T-helper 1 cell (primary cell): Measurements from ENCODE around the gene SAFB.

Experiments
- DNase-seq, 5 donors: peaks; one replicate each; pipeline ENCODE4 v3.0.0-alpha.2; 2012 to 2020

Gene SAFB

DNA sequence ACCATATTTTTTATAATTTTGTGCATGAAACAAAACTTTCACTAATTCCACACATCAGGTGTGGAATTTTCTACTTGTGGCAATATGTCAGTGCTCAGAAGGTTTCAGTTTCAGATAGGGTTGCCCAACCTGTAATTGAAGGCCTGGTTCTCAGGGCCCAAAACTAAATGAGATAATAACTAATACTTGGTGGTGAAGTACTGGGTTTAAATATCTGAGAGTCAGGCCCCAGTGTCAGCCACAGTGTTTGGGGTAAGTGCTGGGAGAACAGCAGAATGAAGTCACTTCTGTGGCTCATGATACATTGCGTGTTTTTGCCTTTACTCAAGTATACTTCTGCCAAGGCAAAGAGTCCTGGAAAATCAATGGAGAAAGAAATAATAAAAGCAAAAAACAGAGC lies 5.6 kb downstream of the SAFB start:
- DNase-seq, result no peak

DNA sequence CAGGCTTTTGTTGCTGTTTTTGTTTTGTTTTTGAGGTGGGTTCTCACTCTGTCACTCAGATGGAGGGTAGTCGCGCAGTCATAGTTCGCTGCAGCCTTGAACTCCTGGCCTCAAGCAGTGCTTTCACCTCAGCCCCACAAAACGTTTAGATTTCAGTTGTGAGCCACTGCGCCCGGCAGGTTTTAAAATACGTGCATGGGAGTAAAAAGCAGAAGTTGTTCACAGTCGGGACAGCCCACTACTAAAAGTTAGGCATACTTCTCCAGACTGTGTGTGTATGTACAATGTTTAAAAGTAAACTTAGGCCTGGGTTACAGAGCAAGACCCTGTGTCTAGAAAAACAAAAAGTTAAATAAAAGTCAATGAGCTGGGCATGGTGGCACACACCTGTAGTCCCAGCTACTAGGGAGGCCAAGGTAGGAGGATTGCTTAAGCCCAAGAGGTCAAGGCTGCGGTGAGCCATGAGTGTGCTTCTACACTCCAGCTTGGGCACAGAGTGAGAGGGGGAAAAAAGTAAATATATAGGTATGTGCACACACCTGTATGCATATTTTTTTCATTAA lies 6.1 kb downstream of the SAFB start:
- no peak for DNase-seq

DNA sequence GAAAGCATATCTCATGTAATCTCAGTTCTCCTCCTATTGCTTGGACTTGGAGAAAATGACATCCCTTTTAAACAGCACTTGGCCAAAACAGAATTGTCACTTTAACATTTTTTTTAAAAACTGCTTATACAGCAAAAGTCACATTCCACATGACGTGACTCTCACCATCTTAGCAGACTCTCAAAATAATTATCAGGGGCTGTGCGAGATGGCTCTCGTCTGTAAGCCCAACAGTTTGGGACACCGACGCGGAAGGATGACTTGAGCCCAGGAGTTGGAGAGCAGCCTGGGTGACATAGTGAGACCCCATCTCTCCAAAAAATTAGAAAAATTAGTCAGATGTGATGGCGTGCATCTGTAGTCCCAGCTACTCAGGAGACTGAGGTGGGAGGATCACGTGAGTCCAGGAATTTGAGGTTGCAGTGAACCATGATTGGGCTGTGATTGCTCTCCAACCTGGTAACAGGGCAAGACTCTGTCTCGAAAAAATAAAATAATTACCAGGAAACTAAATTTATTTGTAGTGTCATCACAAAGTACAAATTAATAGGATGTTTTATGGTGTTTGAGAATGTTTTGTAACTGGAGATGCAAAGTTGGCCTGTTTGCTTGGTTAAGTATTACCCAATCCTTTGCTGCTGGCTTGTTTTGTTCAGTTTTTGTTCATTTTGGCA lies 8.8 kb downstream of the SAFB start:
- no peak for DNase-seq

DNA sequence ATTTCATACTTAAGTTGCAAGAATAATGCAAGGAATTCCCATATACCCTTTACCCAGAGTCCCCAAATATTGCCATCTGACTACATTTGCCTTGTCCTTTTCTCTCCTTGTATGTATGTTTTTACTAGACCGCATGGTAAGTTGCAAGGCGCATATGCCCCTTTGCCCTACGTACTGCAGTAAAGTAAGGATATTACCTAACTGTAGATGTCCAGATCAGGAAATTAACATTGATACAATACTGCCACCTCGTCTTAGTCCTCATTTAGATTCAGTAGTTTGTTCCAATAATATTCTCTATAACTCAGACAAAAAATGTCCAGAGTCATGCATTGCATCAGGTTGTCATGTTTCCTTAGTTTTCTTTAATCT lies 9.3 kb downstream of the SAFB start:
- no peak for DNase-seq

DNA sequence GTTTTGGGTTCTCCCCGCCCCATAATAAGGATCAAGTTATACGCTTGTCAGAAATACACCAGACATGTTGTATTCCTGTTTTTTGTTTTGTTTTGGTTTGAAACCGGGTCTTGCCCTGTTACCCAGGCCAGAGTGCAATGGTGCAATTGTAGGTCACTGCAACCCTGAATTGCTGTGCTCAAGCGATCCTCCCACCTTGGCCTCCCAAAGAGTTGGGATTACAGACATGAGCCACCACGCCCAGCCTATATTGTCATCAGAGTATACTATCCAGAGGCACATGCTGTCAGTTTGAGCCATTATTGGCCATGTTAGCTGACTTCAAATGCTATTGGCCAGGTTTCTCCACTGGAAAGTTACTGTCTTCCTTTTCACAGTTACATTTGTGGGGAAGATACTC lies 9.8 kb downstream of the SAFB start:
- DNase-seq, result no peak

DNA sequence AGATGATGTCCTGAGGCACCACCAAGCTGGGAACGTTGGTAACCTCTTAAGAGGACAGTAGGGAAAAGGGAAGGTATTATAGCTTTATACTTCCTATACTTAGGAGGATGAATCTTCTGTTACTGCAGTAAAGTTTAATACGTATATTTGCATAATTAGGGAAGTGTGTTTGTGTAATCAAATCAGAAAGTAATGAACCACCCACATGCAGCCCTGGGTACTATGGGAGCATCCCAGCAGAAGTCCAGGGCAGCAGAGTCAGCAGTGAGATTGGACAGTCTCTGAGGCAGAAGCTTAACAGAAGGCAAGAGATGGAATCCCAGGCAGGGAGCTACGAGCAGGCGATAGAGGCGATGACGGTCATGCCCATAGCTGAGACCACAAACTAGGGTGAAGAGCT lies 12.5 kb downstream of the SAFB start:
- no peak for DNase-seq

DNA sequence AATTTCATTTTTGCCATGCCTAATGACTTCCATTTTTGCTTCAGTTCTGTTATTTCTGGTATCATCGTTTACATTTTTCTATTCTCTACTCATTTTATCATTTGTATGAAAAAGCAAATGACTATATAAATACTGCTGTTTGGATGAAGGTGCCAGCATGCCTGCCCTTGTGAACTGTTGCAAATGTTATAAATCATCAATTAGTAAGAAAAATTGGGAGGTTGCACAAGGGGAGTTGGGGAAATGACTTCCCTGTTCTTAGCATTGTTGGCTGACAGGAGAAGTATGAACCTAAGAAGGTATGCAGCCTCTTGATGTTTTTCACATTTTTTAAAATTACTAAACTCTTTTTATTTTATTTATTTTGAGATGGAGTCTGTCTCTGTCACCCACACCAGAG lies 15.1 kb downstream of the SAFB start:
- no peak for DNase-seq

DNA sequence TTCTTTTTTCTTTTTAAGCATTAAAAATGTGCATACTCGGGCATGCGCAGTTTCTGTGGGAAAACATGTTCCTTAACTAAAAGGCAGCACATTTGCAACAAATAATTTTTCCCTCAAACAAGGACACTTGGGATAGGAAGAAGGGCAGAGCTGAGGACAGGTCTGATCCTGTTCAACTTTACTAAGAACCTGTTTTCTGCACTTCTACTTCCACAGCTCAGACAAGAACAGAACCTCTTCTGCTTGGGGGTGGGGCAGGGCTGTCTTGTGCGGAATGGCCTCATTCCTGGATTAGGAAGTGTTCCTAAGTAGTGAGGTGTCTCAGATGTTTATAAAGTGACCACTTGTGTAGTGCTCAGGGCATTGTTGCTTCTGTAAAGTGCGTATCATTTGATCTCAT lies 18.3 kb downstream of the SAFB start:
- DNase-seq, result no peak

DNA sequence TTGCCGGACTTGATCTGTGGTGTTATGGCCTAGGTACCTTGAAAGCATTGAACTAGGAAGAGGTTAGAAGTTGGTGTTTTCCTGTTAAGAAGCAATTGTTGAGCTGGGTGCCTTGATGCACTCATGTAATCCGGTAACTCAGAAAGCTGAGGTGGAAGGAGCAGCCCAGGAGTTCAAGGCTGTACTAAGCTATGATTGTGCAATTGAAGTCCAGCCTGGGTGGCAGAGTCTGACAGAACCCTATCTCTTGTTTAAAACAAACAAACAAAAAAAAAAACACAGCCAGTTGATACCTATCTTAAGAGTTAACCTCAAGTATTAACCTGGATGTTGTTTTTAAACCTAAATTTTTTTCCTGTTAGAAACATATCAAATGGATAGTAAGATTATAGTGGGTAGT lies 19.3 kb downstream of the SAFB start:
- DNase-seq, result no peak

DNA sequence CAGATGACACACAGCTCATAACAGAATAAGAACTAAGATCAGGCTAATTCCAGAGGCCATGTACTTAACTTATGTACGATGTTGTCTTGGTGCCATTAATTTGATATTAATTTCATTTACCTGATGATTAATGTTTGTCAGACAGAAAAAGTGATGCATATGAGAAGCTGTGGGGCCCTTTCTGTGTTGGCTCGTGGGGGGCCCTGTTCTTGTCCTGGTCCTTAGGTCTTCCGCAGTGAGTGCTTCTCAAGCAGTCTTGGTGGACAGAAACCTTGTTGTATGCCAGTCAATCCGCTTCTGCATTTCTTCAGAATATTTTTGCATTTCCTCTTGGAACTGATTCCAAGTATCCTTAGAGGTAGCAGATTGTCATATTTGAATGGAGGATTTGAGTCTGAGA lies 20.2 kb downstream of the SAFB start:
- DNase-seq, result no peak

DNA sequence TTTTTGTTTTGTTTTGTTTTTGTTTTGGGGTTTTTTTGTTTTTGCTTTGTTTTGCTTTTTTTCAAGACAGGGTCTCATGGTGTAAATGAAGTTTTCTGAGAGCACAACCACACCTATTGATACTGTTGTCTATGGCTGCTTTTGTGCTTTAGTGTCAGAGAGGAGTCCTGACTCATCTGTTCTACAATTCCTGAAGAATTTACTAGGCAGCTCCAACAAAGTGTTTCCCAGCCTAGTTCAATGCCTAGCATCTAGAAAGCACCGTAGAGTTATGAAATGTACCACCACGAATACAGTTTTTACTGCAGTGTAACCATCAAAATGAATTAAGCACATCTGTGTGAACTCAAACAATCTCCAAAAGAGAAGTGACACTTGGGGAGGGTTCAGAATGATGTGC lies 21.2 kb downstream of the SAFB start:
- DNase-seq, result no peak

DNA sequence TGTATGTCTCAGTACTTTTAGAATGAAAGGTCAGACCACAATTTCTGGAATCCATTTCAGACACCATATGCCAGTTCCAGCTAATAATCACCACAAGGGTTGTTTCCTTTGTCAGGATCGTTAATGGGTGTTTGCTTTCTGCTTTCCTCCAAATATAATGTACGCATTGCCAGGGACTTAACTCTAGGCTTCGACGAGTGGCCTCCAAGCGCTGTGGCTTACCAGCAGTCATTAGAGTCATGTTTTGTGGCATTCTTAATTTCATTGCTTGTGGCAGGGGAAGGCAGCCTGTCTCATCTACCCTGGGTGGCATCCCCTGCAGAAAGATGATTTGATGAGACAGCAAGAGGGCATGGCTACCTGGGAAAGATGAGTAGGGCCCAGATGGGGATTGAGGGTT lies 22.5 kb downstream of the SAFB start:
- DNase-seq, result no peak

DNA sequence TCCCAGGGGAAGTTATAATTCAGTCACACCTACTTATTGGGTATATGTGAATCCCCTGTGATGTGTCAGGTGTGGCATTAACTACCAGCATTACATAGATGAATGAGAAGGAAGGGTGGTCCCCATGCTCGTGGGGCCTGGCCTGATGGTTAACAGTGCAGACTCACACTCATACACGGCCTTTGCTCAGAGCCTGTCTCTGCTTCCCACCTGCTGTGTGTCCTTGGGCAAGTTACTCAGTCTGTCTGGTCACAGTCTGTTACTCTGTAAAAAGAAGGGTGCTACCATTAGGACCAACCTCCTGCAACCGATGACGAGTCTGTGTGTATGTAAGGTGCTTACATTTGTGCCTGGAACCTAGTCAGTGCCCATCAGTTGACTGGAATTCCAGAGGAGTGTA lies 23.8 kb downstream of the SAFB start:
- DNase-seq, result no peak

DNA sequence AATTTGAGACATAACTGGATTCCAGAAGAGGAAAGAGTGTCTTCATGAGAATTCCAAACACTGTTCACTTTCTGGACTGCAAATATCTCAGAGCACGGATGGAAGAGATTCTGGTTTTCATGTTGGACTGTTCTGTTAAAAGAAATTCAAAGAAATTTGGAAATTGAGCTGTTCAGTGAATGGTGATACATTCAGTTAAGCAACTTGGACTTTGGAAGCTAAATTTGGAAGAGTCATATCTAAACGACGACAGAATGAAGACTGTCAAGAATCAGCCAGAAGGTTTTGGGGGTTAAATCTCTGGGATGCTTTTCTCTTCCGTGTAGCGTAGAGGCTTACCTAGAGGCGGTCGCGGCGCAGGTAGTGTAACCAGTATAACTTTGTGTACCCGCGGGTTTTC lies 25.6 kb downstream of the SAFB start:
- no peak for DNase-seq

DNA sequence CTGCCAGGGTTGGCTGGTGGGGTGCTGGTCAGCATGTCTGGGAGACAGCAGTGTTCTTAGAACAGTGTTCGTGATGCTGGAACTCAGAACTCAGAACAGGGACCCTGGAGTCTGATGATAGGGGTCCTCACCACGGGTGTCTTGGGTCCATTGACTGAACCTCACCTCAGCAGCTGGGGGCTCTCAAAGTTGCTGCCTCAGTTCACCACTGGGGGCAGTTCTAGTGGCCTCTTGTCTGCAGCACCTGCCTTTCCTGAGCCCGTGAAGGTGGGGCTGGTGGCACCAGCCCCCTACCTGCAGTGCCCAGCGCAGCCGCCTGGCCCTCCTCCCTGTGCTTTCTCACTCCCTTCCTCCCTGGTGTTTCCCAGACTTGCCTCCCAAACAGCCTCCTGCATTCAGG lies 28.5 kb downstream of the SAFB start:
- DNase-seq, result no peak

DNA sequence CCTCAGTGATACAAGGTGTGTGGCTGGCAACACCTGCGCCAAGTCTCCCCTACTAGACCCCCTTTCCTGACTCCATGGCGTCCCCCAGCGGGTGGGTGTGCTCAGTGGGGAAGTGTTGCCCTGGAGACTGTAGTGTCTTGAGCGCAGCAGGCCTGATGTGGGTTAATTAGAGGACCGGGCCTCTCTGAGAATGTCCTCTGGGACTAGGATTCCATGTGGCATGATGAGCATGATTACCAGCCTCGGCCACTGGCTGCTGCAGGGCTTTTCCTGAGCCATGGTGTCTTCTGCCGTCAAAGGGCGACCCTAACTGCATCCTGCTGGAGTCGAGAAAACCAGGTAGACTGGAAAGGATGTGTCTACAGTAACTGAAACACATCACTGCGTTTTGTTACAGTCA lies 29.4 kb downstream of the SAFB start:
- no peak for DNase-seq

DNA sequence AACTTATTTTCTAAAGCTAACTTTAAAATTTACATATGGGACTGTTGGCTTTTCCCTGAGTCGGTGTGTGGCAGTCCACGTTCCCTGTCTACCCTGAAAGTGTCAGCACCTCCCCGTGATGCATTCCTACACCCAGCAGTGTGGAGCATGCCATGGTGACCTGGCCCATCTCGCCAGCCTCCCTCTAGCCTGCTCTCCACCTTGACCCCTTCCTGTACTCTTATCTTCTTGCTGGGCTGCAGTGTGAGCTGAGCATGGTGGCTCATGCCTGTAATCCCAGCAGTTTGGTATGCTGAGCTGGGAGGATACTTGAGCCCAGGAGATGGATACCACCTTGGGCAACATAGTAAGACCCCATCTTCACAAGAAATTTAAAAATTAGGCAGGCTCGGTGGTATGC lies 32.0 kb downstream of the SAFB start:
- DNase-seq, result no peak

DNA sequence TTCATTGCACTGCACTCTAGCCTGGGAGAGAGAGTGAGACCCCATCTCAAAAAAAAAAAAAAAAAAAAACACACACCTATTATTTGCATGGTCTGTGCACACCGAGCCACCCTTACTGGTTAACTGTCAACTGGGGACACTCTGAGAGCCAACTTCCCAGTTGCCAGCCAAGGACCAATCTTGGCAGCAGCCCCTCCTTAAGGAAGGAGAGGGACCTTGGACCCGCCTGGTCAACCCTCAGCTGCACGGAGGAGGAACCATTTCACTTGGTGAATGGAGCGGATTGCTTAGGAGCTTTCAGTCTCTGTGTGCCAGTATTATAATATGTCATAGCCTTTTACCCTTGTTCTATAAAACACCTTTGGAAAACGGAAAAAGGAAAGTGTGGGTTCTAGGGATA lies 32.5 kb downstream of the SAFB start:
- DNase-seq, result no peak

DNA sequence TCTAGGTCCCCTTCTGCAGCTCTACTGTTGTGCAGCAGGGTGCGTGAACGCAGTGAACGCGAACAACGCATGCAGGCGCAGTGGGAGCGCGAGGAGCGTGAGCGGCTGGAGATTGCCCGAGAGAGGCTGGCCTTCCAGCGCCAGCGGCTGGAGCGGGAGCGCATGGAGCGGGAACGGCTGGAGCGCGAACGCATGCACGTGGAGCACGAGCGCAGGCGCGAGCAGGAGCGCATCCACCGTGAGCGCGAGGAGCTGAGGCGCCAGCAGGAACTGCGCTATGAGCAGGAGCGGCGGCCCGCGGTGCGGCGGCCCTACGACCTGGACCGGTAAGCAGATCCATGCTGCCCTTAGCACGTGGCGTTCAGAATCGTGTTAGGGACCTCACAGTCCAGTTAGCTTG lies 38.6 kb downstream of the SAFB start:
- DNase-seq, result no peak

DNA sequence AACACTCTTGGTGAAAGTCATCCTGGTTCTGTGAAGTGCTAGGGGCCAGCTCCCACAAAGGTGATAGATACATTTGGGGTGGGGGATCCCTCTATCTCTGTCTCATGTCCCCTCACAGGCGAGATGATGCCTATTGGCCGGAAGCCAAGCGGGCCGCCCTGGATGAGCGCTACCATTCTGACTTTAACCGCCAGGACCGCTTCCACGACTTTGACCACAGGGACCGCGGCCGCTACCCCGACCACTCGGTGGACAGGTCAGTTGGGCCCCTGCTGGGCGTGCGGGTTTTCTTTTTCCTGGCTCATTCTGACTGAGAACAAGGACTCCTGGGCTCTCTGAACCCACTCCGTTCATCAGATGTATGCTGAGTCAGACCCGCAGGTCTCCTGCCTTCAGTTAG lies 41.0 kb downstream of the SAFB start:
- DNase-seq, result no peak

DNA sequence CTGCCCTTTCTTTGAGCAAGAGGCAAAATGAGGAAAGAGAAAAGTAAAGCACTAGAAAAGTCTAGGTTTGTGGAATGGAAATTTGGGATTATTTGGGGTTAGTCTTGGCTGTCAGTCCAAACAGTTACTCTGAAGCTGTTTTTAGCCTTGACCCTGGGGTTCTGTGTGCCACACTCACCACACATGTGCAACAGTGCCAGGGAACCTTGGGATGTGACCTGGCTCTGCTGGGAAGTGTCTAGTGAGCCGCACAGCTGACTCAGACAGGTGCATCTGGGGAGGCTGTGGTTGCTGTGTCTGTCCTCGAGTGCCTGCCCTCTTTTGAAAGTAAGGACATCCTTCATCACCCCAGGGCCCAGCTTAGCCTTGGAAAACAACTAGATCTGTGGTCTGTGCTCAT lies 41.6 kb downstream of the SAFB start:
- no peak for DNase-seq

DNA sequence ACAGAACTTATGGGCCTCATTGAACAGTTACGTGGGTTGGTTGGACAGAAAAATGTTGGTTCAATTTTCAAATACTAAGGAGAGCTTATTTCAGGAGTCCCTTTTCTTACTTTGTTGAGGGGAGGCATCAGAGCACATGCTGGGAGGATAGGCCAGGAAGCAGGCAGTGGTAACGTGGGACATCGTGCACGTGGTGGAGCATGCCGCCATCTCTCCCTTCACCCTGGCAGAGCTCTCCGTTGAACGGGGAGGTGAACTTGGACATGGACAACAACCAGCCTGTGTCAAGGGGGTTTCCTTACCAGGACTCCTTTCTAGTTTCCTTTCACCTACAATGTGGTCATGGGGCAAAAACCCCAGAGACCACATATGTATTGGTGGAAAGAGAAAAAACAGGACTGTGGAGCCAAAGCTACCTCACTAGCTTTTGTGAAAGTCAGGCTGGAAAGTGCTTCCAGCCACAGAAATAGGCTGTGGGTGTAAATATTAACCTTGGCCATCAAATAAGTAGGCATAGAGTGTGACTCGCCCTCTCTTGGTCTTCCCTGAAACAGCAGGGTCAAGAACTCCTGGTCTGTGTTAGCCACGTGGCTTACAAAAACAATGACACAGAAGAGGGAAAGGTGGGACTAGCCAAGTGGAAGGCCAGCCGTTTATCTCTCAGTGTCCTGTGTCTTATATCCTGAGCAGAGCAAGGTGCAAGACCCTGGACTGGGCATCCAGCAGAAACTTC lies 43.1 kb downstream of the SAFB start:
- no peak for DNase-seq

DNA sequence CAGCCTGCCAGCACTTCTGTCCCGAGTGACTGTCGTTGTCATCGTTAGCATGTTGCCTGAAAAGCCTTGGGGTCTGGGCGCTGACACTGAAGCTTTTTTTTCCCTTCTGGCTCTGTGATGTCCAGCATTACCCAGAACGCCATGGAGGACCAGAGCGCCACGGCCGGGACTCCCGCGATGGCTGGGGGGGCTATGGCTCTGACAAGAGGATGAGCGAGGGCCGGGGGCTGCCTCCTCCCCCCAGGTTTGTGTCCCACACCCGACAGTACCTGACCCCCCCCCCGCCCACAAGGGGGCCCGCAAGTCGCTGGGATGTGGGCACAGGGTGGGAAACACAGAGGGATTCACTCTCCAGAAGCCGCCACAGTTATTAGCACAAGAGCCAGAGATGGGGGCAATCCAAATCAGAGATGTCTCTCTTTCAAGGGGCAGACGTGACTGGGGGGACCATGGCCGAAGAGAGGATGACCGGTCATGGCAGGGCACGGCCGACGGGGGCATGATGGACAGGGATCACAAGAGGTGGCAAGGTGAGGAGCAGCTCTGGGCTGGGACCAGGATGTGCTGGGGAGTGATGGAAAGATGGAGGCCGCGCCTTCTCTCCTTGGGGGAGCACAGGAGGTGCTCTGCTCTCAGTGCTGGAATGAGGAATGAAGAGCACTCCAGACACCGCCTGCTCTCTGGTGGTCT lies 44.2 kb downstream of the SAFB start:
- DNase-seq, result no peak

DNA sequence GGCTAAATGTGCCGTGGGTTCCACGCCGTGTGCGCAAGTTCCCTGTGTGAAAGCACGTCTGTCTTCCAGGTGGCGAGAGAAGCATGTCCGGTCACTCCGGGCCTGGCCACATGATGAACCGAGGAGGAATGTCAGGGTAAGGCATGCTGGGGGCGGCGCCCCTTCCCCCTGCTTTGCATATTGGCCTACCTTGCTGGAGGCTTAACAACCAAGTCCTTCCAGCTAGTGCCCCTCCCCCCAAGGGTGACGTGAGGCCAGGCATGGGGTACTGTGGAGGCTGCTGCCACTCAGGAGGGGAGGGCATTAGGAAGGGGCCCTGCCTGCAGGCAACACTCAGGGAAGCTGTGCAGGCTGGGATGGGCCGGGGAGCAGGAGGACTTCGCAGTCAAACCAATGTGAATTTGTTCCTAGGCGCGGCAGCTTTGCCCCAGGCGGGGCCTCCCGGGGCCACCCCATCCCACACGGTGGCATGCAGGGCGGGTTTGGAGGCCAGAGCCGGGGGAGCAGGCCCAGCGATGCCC lies 44.9 kb downstream of the SAFB start:
- no peak for DNase-seq
